HG02840 (cell line): ENCODE data around the gene MDC1.

Experiments used
- ATAC-seq: cut with Tn5 transposase; IDR thresholded peaks from one replicate; pipeline ENCODE4 v1.9.1; 2021; ENCODE audit warnings: mild to moderate bottlenecking, moderate library complexity, moderate number of reproducible peaks; ENCODE audit not compliant: unreplicated experiment, low FRiP score

Gene MDC1

DNA sequence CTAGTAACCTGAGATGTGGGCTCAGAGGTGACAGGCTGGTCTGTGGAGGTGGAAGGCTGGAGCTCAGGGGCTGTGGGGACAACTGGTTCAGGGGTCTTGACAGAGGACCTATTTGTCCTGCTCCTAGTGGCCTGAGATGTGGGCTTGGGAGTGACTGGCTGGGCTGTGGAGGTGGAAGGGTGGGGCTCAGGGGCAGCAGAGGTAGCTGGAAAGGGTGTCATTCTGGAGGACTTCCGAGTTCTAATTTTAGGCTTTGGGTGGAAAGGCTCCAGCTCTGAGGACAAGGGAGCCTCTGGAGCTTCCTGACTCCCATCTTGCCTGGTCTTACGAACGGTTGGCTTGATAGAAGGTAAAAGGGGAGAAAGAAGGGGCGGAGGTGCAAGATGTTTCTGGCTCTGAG, 11.5 kb downstream of the MDC1 start:
- ATAC-seq = no peak

DNA sequence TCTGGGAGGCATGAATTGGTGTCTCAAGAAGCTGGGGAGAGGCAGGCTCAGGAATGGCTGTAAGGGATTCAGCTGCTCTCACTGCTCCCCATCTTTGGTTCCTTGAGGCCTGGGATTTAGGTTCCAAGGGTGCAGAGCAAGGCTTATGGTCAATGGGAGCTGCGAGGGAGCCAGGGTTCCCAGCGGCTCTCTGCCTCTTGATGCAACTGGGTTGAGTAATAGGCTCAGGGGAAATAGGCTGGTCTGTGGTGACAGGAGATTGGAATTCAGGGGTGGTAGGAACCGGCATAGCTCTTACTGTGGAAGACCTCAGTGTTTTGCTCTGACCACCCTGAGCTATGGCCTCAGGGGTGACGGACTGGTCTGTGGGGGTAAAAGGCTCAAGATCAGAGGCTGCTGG, 13.3 kb downstream of the MDC1 start:
- no peak for ATAC-seq

DNA sequence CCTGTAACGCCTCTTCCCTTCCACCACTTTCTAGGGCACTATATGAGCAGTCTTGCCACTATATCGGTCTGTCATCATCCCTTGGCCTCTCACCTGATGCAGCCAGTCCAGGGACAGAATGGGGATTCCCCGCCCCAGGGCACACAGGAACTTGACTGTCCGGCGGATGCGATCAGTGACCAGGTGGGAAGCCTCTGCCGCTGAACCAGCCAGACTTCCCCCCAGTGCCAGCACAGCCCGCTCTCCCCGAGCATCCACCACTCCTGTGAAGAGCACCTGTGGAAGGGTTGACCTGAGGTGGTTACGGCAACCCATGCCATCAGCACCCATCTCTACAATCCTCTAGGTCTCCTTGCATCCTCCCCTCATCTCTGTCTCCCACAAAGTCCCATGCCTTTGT, 14.1 kb downstream of the MDC1 start:
- ATAC-seq = no peak

DNA sequence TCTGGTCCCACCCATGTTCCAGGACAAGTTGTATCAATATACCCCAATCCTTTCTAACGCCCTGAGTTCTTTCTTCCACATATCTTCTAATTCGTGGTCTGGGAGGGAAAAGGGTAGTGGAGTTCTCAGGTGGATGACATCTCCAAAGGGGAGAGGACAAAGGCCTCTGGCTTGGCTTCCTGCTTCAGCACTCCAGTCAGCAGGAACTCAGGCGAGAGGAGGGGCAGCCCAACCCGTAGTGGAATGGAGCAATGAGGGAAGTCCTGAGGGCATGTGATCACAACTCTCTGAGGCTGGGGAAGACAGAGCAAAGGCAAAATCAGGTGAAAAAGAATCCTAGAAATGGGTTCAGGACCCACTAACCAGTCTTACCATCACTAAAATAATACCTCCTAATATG, 16.7 kb downstream of the MDC1 start:
- no peak for ATAC-seq

DNA sequence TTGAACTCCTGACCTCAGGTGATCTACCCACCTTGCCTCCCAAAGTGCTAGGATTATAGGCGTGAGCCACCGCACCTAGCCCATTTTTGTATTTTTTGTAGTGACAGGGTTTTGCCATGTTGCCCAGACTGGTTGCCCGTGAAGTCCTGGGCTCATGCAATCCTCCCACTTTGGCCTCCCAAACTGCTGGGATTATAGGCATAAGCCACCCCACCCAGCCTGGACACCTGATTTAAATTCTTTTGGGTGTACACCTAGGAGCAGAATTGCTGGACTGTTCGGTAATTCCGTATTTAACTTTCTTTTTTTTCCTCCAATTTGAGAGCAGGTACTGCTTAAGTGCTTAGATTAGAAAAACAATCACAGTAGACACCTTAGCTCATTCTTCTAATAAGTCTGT, 20.6 kb downstream of the MDC1 start:
- ATAC-seq = no peak

DNA sequence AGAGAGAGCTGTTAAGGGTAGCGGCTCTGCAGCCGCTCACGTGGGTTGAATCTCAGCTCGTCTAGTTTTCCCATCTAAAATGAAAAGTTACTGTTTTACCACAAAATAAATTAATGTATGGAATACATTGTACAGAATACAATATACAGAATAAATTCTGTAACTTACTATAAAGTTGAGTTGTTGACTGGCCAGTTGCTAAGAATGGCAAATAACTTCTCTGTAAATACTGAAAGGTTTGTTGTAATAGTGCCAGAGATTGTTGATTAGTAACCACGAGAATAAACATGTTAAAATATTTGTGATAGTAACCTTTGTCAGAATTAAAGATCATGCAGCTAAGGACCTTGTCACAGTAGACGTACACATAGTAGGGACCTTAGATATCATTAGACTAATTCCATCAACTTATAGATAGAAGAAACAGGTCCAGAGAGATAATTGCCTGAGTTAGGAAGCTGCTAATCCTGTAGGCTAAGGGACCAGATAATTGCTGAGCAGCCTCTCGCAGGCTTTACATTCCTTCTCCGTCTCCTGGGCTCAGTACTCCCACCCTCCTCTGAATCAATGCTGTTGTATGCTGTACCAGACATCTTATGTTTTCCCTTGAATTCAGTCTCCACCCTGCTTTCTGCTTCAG, 25.8 kb downstream of the MDC1 start:
- ATAC-seq = no peak

DNA sequence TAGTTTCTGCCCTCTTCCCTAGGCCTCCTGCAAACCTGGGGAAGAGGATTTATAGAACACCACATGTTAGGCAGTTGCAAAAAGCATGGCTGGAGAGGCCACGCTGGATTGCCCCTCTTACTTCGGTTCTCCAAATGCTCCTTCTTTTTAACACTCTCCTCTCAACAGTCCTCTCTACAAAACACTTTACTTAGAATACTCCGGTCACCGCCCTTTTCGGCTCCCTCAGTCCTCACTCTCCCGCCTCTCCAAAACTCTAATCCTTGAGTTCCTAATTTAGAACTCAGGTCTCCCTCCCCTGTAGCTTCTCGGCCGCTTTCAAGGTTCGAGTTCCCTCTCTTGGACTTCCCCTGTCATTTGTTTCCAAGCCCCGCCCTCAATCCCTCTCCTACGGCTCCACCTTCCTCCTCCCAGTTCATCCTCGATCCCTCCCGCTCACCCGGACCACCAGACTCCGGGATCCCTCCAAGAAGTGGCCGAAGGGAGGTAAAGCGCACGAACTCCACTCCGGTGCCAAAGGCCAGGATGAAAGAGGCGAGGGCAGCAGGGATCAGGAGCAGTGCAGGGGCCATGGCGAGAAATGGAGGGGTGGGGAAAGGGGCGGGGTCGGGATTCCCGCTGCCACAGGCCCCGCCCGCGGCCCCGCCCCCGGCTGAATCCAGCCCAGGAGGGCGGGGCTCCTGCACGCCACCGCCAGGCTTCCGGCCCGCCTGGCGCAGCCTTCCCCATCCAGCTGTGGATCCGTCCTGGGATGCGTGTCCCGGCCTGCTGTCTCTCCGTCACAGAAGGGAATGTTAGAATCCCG, 26.5 kb downstream of the MDC1 start, which contains the start of gene NRM:
TSS of gene NRM (minus strand) at position 582 of the 805 bp plus-strand sequence. CDS start at position 572, 10 bp downstream.
- no peak for ATAC-seq

DNA sequence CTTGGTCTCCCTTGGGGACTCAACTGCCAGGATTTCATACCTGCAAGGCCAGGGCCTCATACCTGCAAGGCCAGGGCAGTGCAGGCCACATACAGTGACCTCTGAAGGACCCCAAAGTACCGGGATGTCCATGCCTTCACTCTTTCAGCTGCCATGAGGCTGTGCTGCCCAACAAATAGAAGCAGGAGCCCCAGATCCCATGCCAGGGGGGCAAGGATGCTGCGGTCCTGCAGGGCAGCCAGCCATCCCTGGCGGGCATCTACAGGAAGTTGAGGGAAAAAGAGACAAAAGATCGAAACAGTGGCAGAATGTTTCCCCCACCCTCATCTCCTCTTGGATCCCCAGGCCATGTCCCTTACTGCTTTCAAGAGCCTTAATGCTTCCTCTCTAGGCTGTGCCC, 27.1 kb downstream of the MDC1 start:
- no peak for ATAC-seq

DNA sequence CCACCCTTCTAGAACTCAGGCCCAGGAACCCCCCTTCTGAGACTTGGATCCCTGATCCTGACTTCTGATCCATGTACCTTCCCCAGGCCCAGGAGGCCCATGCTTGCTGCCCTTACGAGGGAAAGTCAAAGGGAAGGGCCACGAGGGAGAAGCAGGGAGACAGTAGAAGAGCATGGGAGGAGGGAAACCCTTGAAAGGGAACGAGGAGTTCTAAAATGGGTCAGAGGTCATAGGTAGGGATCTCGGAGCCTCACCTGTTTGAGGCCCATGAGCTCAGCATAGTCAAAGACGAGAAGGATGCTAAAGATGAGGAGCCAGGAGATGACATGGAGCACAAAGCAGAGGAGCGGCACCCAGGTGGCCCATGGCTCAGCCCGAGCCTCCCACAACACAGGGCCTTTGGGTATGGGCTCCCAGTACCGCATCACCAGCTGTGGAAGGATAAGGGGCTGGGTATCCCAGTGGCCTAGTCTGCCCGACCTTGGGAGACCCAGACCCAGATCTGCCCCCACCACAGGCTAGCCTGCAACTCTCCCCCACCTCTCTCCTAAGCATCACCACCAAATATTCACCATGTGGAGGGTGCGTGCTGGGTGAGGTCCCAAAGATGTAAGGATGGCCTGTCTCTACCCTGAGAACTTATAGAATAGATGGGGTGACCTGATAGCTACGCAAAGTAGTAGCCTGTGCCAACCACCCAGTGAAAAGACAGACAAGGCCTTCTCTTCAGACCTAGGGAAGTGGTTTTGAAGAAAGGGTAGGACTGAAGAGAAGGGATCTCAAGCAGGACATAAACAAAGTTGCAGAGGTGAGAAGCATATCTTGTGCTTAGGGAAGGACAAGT, 27.8 kb downstream of the MDC1 start:
- ATAC-seq = no peak

DNA sequence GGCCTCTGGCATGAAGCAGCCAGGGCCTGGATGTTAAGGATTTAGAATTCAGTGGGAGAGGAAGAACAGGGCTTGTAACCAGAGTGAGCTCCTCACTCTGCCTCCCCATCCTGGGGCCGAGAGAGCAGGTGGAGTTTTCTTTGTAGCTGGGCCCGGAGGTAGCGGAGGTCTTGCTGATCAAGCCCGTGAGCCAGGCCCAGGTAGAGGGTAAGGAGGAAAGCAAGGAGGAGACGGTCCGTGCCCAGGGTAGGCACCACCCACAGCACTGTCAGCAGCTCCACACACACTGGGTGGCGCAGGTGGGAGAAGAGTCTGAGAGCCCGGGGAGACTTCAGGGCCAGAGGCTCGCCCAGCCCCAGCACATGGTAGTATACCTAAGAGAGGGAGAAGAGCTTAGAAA, 28.5 kb downstream of the MDC1 start:
- ATAC-seq = no peak

DNA sequence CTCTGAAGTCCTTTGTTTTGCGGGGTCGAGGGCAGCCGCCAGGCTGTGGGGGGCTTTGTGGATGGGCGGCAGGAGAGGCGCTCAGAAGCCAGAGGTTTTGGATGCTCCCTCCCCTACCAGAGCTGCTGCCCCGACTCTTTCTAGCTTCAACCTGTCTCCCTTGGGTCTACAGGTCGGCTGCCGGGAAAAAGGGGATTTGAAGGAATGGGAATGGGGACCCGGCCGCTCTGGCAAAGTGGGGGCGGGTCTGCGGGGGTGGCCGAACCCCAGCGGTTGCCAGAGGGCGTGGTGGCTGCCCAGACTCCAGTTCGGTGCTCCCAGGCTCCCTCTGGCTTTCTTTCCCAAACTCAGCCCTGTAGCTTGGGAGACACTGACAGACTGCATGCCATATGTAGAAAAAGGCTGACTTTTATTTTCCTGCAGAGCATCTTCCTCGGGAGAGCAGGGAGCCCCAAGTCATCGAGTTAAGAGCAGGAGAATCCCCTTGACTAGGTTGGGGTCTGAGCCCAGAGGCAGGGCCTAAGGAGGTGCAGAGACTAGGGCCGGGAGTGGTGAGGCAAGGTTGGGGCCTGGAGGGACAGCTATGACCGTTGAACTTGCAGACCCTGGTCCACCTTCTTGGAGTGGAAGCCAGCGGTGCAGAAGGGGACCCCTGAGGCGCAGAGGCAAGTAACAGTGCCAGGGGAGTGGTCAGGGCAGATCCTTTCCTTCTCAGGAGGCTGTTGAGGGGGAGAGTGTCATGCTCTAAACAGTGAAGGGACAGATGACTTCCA, 29.2 kb downstream of the MDC1 start:
- ATAC-seq = no peak

DNA sequence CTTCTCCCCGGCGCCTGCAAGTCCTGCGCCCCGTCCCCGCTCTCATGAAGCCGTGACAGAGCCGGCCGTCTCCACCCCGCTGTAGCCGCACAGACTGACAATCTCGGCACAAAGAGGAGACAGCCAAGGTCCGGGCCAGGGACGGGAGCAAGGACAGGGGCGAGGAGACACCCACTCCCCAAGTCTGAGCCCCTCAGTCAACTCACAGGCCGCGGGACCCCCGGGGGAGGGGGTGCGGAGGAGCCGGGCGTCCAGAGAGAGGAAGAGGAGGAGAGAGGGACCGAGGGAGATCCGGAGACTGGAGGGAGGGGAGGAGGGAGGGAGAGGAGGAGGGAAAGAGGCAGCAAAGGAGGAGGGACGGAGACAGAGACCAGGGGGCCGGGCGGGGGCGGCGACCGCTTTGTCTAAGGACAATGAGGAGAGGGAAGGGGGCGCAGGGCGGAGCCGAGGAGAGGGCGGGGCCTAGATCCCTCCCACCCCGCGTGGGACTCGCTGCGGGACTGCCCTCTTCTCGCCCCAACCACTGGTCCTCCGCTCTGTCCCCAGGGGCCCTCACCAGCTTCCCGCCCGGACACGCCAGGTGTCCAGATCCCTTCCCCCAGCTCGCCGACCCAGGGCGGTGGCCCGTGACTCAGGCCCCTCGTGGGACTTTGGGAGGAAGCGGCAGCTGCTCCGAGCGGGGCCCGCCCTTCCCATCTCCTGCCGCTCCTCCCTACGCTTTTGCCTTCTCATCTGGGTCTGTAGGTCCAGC, 30.0 kb downstream of the MDC1 start:
- ATAC-seq = peak; percentile 42

DNA sequence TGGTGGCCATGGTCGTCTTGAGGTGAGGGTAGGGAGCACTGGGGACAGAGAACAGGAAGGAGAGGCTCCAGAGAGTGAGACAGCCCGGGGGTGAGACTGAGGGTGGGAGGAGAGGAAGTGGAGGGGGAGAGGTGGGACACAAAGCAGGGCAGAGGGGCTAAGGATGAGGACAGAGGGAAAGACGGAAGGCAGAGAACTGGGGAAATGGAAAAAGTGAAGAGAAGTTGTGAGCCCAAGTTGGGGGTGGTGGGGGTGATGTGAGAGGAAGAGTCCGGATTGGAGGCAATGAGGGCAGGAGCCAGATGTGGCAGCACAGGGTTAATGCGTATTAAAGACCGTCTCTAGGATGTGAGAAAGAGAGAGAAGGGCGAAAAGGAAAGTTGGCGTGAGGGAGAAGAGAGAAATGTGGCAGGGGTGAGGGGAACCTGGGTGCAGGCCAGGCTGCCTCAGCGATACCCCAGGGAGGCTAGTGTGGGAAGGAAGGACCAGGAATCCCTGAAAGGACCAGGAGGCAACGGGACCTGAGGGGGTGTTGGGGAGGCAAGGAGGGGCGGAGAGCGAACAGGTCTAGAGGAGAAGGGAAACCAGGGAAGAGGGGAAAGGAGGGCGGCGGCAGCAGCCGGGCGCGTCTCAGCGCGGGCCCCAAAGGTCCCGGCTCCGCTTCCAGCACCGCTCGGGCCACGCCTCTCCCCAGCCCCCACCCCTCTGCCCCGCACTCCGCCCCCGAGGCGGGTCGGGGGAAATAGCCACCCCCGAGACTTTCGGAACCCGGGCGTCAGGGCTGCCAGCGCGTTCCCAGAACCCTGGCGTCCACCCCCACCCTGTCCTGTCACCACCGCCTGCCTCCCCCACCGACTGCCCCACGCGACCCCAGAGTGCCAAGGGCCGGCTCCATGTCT, 30.8 kb downstream of the MDC1 start, which contains the start of gene PPP1R18:
TSS of gene PPP1R18 (minus strand) at position 637 of the 899 bp plus-strand sequence. CDS start at position 10, 627 bp downstream.
- peak; percentile 4 for ATAC-seq

DNA sequence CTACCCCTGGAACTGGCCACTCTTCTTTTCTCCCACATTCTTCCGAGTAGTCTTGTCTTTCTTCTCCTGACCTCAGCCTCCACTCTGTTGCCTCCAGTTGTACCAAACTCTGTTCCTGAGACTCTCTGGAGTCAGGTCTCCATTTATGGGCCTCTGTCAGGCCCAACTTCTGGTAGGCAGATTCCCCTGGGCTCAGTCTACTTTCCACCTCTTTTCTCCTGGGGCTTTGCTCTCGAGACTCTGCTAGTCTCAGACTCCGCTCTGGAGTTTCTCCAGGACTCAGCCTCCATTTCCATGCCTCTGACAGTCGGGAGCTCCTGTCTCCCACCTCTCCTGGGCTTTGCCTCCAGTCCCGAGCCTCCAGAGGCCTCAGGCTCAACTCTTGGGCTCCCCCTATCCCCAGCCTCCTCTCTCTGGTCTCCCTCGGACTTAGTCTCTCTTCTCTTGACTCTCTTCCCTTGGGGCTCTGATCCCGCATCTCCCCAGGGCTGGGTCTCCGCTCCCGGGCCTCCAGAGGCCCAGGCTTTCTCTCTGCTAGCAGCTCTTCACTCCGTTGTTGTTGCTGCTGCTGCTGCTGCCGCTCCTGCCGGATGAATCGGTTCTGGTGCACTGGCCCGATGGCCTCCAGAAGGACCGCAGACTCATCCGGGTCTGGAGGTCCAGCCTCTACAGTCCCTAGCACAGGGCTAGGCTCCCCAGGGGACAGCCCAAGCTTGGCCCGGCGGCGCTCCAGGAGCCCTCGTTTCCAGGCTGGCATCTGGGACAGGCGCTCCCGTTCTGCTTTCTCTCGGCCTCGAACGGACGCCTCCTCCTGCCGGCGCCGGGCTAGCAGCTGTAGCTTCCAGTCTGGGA, 31.7 kb downstream of the MDC1 start:
- no peak for ATAC-seq

DNA sequence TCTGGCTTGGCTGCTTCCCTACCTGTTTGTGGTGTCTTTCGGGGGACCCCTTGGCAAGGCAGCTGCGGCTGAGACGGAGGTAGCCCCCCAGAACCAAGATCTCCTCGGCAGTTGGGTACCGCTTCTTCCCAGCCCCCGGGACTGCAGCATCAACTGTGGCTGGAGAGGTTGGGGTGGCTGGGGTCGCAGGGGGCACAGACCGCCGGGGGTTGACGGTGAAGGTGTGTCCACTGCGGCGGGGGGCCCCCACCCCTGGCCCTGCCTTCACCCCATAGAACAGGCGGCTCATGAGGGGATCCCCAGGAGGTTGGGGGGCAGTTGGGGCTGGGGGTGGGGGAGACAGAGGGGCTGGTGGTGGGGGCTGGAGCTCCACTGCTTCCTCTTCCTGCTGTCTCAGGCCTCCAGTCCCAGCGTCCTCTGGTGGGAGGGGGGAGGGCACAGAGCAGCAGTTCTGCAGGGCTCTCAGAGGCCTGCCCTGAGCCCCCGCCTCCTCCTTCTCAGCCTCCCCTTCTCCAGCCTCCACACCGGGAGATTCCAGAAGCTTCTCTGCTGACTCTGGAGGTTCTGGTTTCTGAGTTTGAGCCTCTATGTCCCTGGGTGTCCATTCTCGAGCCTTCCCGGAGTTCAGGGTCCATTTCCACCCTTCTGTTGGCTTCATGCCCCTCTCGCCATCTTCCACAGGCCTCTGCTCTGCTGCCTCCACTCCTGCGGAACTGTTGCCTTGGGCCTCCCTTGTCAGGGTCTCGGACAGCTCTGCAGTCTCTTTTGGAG, 32.5 kb downstream of the MDC1 start:
- no peak for ATAC-seq

DNA sequence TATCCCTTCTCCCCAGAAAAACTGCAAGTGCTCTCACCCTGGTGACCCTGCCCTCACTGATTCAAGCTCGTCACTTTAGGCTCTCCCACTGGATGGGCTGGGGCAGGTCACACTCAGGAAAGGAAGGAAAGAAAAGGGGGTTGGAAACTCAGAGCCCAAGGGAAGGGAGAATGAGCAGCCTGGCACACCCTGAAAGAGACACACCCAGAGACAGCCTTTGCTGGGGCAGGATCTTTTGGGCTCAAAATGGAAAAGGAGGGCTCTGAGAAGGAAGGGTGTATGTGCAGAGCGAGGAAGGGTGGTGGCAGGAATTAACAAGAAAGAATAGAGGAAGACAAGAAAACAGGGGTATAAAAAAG, 33.1 kb downstream of the MDC1 start:
- no peak for ATAC-seq
